ENCODE data around the gene IQGAP2. TPM values are rescaled to one million over a fixed set of nuclear protein-coding genes. Genes with fewer than 3 reads are reported as not detected.

The IQGAP2 gene
- total RNA-seq, 6 donors from 2014 or later, result 24.3 to 57.6 (median 28.9) TPM

DNA sequence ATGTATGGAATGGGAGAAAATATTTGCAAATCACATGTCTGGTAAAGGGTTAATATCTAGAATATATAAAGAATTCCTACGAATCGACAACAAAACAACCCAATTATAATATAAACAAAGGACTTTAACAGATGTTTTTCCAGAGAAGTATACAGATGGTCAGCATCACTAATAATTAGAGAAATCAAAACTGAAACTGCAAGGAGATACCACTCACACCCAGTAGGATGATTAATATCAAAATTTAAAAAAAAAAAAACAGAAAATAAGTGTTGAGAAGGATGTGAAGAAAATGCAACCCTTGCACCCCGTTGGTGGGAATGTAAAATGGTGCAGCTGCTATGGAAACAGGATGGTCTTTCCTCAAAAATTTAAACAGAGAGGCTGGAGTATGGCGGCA lies 278.2 kb downstream of the IQGAP2 start:
- Histone ChIP-seq H3K9me3 (no peaks in the 10 kb centered on the region), H3K36me3 (no peaks in the 10 kb centered on the region), H3K27ac (no peak overlapping the region), H3K4me3 (no peak overlapping the region), H3K4me1 (no peaks in the 10 kb centered on the region), H3K27me3 (no peaks in the 10 kb centered on the region)
- no peak for ATAC-seq (ENCODE audit: low FRiP score in 2 of 2)
- DNase-seq, result no peak
- no peak for TF ChIP-seq POLR2AphosphoS5 (IDR thresholded peaks at IDR 0.05)
- 66 to 80% methylated on average over 4 of the region's 4 CpGs for WGBS, 2 donors

DNA sequence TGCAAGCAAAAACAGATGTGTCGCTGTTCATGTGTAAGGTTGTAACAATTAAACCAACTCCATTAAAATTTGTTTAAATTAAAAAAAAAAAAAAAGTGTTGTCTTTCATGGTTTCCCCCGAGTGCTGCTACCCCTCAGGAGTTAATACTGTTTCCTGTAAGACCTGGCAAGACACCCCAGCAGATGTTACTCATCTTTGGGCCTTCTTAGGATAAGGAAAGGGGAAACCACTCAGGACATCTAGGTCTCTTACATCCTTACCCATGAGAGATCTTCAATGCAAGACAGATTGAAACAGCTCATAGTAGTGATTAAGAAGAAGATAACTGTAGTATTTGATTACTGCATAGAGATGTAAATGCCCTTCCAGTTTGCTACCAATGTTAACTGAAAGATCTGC lies 279.3 kb downstream of the IQGAP2 start:
- whole genome bisulfite sequencing, 2 donors, result 72 to 73% methylated on average over 2 of the region's 2 CpGs
- H3K27ac ChIP-seq, result no peak overlapping the region
- no peaks in the 10 kb centered on the region for H3K4me1 ChIP-seq
- no peak overlapping the region for H3K4me3 ChIP-seq
- ATAC-seq (ENCODE audit: low FRiP score in 2 of 2) (no peak), DNase-seq (no peak)
- no peaks in the 10 kb centered on the region for H3K36me3 ChIP-seq
- no peaks in the 10 kb centered on the region for H3K27me3 ChIP-seq
- TF ChIP-seq POLR2A (IDR thresholded peaks at IDR 0.05) (no peak), EP300 (IDR thresholded peaks at IDR 0.05) (no peak), POLR2AphosphoS5 (IDR thresholded peaks at IDR 0.05) (no peak)
- TF ChIP-seq, protein P1, sequence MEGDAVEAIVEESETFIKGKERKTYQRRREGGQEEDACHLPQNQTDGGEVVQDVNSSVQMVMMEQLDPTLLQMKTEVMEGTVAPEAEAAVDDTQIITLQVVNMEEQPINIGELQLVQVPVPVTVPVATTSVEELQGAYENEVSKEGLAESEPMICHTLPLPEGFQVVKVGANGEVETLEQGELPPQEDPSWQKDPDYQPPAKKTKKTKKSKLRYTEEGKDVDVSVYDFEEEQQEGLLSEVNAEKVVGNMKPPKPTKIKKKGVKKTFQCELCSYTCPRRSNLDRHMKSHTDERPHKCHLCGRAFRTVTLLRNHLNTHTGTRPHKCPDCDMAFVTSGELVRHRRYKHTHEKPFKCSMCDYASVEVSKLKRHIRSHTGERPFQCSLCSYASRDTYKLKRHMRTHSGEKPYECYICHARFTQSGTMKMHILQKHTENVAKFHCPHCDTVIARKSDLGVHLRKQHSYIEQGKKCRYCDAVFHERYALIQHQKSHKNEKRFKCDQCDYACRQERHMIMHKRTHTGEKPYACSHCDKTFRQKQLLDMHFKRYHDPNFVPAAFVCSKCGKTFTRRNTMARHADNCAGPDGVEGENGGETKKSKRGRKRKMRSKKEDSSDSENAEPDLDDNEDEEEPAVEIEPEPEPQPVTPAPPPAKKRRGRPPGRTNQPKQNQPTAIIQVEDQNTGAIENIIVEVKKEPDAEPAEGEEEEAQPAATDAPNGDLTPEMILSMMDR (IDR thresholded peaks at IDR 0.05), result no peak
- no peaks in the 10 kb centered on the region for H3K9me3 ChIP-seq

DNA sequence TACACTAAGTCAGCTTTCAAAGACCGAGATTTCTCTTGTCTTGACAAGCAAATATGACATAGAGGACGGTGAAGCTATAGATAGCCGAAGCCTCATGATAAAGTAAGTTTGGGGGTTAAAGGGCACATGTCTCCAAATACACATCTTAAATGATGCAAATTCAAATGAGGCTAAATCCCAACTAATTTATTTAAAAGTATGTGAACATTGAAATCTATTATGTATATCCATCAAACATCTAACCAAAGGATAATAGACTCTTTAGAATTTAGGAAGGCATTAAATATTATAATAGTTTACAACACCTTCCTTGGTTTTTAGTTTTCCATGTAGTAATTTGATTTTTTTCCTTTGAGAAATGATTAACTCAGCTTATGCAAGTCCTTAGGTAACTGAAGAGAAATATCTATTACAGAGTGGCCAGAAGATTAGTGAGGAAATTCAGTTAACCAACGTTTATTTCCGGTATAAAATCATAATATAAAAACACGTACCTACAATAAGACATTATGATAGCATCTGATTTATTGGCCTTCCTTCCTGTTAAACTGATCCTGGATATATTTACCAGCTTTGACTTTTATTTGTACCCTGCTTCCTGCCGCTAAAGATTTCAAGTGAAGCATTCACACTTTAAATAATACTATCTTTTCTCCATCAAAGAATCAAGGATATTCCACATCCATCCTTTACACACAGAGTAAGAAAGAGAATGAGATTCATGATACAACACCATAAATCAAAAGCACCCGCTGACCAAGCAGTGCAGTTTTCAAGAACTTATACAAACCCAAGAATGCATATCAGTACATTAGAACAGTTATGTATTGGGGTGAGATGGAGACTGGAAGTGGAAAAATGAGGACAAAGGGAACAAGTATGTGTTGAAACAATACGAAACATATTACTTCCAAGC lies 281.0 kb downstream of the IQGAP2 start:
- Histone ChIP-seq H3K9me3 (no peaks in the 10 kb centered on the region), H3K4me3 (no peak overlapping the region), H3K4me1 (no peaks in the 10 kb centered on the region), H3K27ac (no peak overlapping the region), H3K36me3 (no peaks in the 10 kb centered on the region), H3K27me3 (no peaks in the 10 kb centered on the region)
- TF ChIP-seq EP300 (IDR thresholded peaks at IDR 0.05), result no peak
- no peak for TF ChIP-seq POLR2AphosphoS5 (IDR thresholded peaks at IDR 0.05)
- TF ChIP-seq POLR2A (IDR thresholded peaks at IDR 0.05), result no peak
- TF ChIP-seq, protein P1 (IDR thresholded peaks at IDR 0.05), result no peak
- ATAC-seq (ENCODE audit: low FRiP score in 2 of 2), result no peak
- 59% methylated on average over 9 of the region's 9 CpGs for WGBS, 2 donors
- no peak for DNase-seq

DNA sequence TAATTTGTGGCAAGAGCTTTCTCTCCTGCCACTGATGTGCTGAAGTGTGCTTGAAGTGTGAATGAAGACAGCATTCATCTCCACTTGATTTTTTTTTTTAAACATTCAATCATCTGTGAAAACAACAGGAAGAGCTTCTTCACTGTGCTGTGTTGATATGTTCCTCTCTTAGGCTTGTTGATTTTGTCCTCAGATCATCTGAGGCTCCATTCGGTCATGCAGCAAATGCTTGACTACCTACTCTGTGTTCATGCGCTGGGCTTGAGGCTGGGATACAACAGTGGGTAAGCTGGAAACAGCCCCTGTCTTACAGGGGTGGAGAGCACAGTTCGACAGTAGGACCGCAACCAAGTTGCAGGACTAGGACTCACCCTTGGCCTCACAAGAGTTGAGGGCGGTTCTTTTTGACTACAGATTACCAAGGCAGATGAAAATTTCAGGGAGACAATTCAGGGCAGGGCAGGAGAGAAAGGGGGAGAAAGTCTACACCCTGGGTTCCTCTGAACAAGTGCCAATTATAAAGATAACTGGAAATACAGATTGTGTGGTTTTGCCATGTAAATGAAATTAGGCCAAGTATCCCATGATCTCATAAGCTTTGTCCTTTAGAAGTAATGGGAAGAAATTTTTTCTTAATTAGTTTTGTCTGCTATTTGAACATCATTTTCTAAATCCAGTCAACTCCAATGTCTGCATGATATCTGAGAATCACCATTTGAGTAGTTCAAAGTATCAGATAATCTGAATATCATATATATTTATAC lies 281.9 kb downstream of the IQGAP2 start:
- H3K4me3 ChIP-seq, result no peak overlapping the region
- H3K4me1 ChIP-seq, result peaks cover 0 to 6% (median 0%) of the 10 kb centered on the region in 4 donors
- TF ChIP-seq EP300 (IDR thresholded peaks at IDR 0.05) (no peak), POLR2AphosphoS5 (IDR thresholded peaks at IDR 0.05) (no peak), POLR2A (IDR thresholded peaks at IDR 0.05) (no peak)
- TF ChIP-seq, protein P1 (IDR thresholded peaks at IDR 0.05), result no peak
- no peaks in the 10 kb centered on the region for H3K9me3 ChIP-seq
- DNase-seq (no peak), ATAC-seq (ENCODE audit: low FRiP score in 2 of 2) (peak in 1 of 2 donors; percentile 36)
- no peaks in the 10 kb centered on the region for H3K36me3 ChIP-seq
- H3K27ac ChIP-seq, result no peak overlapping the region
- no peaks in the 10 kb centered on the region for H3K27me3 ChIP-seq
- 87 to 91% methylated on average over 5 of the region's 5 CpGs for WGBS, 2 donors

DNA sequence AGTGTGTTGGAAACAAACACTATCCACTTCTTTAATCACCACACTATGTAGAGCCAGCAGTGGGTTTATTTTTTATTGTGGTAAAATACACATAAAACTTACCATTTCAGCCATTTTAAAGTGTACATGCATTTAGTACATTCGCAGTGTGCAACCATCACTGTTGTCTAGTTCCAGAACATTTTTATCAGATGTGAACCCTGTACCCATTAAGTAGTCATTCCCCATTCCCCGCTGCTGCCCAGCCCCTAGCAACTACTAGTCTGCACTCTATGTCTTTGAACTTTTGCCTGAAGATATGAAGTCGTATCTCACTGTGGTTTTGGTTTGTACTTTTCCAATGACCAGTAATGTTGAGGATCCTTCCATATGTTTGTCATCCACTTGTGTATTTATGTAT lies 282.6 kb downstream of the IQGAP2 start:
- Histone ChIP-seq H3K36me3 (no peaks in the 10 kb centered on the region), H3K27ac (no peak overlapping the region), H3K4me3 (no peak overlapping the region), H3K4me1 (peaks cover 0 to 6% (median under 1%) of the 10 kb centered on the region in 4 donors), H3K9me3 (no peaks in the 10 kb centered on the region), H3K27me3 (no peaks in the 10 kb centered on the region)
- no peak for DNase-seq
- WGBS, 2 donors, result 92 to 98% methylated on average over 3 of the region's 3 CpGs
- ATAC-seq (ENCODE audit: low FRiP score in 2 of 2), result no peak
- TF ChIP-seq EP300 (IDR thresholded peaks at IDR 0.05) (no peak), POLR2AphosphoS5 (IDR thresholded peaks at IDR 0.05) (no peak), POLR2A (IDR thresholded peaks at IDR 0.05) (no peak)
